GM12864 (cell line): Measurements from ENCODE around the gene OR14A16.

ENCODE experiments used
- DNase-seq: peaks from one replicate; pipeline ENCODE4 v3.0.0-alpha.2; 2011; ENCODE audit warnings: low read depth
- H3K4me3 ChIP-seq: 2 replicates; pipeline ENCODE4 v1.5.1; 2011; ENCODE audit warnings: mild to moderate bottlenecking, low read depth, low read length, control low read depth
- CTCF ChIP-seq: IDR thresholded peaks from 2 replicates; pipeline ENCODE4 v1.5.1; 2011; ENCODE audit warnings: low read depth, mild to moderate bottlenecking, moderate library complexity, low read length, control low read depth, inconsistent platforms; ENCODE audit errors: missing control alignments

Gene OR14A16

DNA sequence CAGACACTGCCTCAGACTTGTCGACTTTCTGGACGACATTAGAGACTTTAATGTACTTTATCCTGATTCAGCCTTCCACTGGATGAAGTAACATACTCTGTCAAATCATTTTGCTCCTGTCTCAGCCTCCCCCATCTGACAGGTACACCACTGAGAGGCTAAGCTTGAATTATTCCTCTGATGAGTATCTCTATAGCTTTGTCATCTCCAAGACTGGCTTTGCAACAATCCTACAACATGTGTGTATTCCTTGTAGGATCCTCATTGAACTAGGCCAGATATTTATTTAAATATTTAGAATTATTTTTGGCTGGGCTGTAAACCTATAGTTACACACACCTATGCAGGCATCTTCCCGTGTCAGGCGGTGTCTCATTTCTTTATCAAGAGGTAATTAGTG lies 32.0 kb upstream of the OR14A16 start:
- TF ChIP-seq CTCF, result no peak
- H3K4me3 ChIP-seq, result no peak overlapping the region
- no peak for DNase-seq

- no peak for DNase-seq
- no peak for TF ChIP-seq CTCF
- no peak overlapping the region for H3K4me3 ChIP-seq
Measured at GRCh38 chr1:247854899-247855545, 31.1 kb upstream of the OR14A16 start.

DNA sequence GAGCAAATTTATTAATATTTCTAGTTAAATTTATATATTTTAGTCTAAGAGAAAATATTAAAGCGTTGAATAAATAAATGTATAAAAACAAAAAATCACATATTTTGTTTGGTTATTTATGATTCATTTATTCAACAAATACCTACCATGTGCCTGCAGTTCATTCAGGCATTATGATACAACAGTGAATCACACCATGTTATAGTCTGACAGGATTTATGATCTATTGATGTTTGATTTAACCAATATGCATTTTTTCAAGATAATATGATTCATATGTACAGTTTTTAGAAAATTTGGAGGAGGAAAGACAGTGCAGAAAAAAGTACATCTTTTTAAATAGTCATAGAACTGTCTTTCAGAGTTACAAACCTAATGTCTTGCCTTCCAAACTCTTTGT lies 25.7 kb upstream of the OR14A16 start:
- DNase-seq, result no peak
- H3K4me3 ChIP-seq, result no peak overlapping the region
- TF ChIP-seq CTCF, result no peak

DNA sequence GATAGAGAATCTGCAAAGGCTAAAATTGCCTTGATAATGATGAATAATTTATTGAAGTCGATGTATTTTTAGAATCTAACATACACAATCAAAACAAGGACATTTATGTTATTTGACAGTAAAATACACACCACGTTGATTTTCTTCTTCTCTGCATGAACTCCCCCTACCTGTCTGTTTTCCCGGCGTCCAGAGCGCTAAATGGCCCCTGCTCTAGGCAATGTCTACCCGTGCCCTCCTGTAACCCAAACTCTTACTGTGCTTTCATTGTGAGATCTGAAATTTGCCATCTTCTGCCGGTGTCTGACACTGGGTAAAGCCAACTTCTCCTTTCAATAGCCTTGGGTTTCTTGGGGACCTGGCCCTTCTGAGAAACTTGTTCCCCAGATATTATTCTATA lies 24.4 kb upstream of the OR14A16 start:
- no peak for TF ChIP-seq CTCF
- DNase-seq, result no peak
- no peak overlapping the region for H3K4me3 ChIP-seq

DNA sequence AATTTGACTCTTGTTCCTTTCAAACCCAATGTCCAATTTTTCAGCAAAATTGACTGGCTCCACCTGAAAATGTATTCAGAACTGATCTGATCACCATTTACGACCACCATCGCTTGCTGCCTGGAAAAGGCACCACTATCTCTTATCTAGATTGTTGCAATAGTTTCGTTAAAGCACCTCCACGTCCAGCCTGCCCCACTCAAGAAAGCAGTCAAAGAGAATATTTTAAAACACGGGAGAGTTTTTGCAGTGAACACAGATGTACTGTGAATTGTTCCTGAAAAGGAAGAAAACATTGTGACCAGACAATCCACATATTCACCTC lies 21.7 kb upstream of the OR14A16 start:
- no peak for TF ChIP-seq CTCF
- DNase-seq, result no peak
- H3K4me3 ChIP-seq, result no peak overlapping the region

DNA sequence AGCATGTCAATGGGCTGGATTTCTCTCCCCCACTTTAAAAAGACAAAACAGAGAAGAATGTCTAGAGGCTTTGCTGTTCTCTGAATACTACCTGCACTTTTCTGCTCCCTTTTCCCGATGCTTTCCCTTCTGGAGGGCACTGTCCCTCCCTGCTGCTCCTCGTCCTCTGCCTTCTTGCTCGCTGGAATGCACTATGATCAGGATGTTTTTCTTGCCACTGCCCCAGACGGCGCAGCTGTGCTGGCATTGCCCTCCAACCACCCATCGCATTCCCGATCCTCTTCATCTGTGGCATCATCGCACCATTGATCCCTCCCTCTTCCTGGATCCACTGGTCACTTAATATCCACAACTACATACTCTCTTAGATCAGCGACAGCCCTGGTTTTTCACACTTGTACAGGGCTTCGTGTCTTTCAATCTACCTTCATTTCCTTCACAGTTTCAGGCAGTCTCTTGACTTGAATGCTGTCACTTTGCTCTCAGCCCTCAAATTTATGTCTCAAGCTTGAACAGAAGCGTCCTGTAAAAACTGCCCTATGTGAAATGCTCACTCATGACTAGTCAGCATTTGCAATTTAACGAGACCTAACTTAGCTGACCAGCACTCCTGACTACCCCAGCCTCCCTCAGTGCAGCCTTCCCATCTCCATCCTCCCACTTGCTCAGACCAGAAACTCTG lies 21.2 kb upstream of the OR14A16 start:
- TF ChIP-seq CTCF, result no peak
- no peak for DNase-seq
- H3K4me3 ChIP-seq, result no peak overlapping the region

GRCh38 chr1:247843411-247843810 lies 19.5 kb upstream of the OR14A16 start:
- no peak for DNase-seq
- no peak overlapping the region for H3K4me3 ChIP-seq
- no peak for TF ChIP-seq CTCF
